GM19099 (cell line): ENCODE measurements around the gene MYOM3.

ENCODE experiments used
- POLR2A ChIP-seq: IDR thresholded peaks from 3 replicates; pipeline ENCODE4 v1.6.1; 2011; ENCODE audit warnings: low read depth; ENCODE audit not compliant: insufficient read length; ENCODE audit errors: extremely low read depth

Gene MYOM3

DNA sequence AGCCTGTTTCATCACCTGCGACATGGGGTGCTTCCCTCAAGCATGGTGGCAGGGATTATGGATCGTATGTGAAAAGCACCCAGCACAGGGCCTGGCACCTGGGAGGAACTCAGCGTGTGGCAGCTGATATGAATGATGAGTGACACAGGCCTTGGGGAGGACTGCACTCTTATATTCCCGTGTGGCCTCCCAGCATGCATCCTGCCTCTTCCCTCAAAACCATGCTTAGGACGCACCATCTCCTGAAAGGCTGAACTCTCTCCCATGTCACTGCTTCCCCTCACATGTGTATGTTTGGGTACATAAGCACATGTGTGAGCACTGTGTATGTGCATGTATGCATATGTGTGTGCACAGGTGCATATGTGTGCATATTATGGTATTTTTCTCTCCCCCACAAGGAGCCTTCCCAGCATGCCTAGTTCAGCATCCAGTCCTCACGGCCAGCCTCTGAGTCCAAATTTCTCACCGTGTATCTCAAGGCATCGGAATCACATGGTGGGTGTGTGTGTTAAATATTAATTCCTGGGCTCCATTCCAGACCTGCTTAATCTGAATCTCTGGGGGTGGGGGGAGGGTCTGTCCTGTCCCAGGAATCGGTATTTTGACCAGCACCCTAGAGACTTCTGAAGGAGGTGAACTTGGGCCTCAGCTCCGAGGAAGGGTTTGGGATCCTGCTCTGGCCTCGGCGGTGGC, 12.8 kb downstream of the MYOM3 start:
- TF ChIP-seq POLR2A = no peak

DNA sequence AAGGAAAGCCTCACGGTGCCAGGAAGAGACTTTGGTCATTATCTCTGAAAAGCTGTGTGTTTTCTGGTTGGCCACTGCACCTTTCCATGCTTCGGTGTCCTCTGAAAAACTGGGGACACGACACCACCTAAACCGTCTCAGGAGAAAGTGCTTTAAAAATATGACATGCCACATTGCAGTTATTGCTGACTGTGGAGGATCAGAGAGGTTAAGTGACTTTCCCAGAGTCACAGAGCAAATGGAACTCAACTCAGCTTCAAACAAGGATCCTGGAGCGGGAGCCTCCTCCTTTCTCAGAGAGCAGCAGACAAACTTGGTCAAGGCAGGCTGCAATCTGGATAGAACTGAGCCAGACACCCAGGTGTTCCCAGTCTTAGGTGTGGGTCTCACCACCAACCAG, 13.8 kb downstream of the MYOM3 start:
- no peak for TF ChIP-seq POLR2A

DNA sequence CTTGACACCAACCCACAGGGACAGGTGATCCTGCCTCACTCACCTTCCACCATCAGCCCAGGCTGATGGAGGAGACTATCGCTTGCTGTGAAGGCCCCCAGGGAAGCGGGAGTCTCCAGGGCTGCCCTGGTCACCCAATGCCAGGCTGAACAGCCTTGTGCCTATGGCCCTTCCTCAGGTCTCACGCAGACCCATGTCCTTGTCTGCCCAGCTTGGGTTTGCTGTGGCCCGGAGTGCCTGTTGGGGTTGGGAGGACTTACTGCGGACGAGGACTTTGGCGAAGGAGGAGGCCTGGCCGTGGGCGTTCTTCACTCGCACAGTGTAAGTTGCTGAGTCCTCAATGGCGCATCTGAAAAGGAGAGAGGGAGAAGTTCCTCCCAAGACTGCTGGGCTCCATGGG, 14.3 kb downstream of the MYOM3 start:
- no peak for TF ChIP-seq POLR2A

DNA sequence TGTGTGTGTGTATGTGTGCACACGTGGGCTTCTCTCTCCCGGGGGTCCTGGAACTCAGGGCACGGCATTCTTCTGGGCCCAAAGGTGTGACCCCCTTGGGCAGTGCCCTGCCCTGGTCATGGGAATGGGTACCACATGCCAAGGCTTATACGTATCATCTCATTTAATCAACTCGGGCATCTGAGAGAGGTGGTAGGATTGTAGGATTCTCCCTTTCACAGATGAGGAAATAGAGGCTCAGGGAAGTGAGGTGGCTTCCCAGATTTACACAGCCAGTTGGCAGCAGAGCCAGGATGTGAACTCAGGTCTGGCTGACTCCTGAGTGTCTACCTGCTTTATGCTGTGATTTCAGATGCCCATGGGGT, 15.2 kb downstream of the MYOM3 start:
- no peak for TF ChIP-seq POLR2A

DNA sequence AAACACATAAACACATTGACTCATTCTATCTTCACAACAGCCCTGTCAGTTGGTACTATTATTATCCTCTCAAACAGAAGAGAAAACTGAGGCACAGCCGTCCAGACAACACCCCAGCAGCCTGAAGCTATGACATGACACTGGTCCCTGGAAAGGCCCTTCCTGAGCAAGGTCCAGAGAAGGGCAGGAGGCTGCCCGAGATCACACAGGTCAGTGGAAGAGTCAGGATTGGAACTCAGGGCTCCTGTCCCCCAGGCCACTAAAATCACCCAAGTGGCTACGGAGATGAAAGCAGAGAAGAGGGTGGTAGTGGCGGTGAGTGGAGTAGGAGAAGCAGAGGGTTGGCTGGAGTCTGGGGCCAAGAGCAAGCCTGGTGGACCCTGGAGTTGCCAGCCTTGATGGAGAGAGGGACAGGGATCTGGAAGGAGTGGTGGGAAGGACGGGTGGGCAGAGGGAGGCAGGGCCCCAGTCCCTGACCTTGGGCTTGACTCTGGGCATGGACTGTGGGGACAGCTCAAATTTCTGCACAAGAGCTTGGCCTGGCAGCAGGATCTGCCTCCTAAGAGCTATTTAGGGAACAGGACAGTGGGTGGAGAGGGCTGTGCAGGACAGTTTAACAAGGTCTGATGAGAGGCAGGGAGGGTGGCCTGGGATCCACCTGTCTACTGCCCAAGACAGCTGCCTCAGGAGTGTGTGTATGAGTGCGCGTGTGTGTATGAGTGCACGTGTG, 15.8 kb downstream of the MYOM3 start:
- no peak for TF ChIP-seq POLR2A

DNA sequence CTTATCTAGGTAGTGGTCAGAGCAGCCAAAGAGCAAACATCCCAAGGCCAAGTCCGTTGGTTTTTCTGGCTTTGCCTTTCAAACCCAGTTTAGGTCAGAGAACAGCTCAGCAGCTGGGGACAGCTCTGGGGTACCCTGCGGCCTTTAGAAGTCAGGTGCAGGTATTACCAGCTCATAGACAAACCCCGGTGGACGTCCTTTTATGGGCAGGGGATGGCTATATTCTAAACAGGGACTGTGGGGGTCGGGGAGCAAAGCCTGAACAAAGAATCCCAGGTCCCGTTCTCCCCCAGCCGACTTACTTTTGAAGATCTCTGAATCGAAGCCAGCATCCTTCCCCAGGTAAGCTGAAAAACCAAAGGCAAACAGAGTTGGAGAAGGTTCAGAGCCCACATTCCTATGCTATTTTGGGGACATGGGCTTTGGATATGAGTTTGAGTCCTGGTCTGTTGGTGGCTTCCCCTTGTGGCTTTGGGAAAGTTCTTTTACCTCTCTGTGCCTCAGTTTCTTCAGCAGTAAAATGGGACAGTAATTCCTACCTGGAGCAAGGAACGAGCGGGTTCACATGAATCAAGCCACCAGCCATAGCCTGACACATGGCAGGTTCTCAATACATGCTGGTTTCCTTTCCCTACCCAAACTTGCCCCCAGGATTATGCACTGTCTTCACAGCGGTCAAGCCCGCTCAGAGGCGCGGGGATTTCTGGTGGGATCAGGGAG, 16.6 kb downstream of the MYOM3 start:
- no peak for TF ChIP-seq POLR2A

DNA sequence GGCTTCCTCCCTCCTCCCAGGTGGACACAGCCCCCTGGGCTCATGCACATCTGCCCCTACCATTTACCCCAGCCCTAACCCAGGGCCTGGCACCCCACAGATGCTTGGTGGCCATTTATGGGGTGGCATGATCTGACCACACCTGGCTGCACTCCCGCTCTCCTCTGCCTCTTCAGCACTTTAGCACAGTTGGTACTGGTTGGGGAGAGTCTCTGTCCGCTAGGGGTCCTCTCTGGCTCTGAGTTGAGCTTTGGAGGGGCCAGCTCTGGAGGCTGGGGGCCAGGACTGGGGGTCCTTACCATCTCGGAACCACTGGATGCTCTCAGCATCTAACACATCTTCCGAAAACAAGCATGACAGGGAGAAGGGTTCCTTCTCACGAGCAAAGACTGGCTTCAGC, 17.4 kb downstream of the MYOM3 start:
- TF ChIP-seq POLR2A = no peak

DNA sequence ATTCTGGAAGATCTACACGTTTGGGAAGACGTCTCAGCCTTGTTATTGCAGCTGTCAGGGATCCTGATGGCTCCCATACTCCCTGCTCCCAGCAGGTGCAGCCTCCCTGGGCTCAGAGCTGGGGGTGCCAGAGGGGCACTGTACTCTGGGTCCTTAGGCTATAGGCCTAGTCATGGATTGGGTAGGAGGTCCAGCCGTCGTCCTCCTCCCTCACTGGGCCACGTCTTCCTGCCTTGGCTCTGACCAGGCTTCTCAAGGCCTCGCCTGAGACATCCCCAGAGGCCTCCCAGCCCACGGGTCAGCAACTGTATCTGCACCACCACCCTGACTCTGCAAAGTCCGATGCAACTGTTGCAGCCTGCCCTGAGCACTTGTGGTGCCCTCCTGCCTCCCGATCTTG, 18.2 kb downstream of the MYOM3 start:
- TF ChIP-seq POLR2A = no peak

DNA sequence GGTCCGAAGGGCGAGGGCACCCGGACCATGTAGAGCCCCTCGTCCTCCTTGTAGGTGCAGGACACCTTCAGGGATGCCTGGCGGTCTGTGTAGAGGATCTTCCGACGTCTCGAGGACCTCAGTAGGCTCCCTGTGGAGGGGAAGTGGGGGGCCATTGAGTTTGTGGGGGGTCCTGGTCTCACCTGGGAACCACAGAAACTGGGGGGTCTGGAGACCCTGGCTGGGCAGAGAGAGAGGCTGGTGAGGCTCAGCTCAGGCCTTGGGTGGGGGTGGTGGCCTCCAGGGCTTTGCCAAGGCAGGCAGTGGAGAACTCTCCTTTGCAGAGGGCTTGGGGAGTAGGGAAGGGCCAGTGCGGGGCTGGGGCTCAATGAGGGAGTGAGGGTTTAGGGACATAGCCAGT, 19.0 kb downstream of the MYOM3 start:
- TF ChIP-seq POLR2A = no peak

DNA sequence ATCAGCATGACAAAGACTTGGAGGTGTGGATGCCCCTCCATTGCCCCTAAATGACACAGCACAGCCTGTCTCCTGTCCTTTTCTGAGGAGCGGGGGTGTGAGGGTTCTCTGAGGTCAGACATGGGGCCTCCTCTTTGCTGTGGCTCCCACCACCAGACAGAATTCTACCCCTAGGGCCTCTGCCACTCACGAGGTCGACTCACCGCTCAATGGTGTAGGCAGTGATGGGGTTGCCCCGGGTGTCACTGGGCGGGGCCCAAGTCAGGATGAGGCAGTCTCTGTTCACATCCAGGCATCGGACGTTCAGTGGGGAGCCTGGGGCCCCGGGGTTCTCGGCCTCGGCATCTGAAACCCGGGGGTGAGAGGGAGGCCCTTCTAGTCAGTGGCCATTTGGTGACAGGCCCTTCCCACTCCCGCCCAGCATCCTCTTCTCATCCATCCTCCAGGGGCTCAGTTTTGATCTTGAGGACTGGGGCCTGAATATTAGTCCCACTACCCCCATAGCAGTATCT, 19.9 kb downstream of the MYOM3 start:
- no peak for TF ChIP-seq POLR2A

DNA sequence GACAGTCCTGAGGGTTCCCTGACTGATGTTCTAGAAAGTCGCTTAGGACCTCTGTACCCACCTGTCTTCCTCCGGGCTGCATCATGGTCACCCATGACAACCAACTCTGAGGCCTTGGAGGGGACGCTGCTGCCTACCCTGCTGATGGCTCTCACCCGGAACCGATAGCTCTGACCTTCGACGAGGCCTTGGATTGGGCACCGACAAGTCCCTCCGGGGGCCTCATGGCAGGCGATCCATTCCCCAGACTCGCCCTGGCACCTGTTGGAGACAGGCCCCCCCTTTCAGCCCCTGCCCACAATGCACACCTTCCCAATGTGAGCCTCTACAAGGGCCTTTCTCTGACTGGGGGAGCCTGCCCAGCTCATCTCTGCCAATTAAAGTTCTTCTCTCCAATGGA, 21.2 kb downstream of the MYOM3 start:
- TF ChIP-seq POLR2A = no peak

DNA sequence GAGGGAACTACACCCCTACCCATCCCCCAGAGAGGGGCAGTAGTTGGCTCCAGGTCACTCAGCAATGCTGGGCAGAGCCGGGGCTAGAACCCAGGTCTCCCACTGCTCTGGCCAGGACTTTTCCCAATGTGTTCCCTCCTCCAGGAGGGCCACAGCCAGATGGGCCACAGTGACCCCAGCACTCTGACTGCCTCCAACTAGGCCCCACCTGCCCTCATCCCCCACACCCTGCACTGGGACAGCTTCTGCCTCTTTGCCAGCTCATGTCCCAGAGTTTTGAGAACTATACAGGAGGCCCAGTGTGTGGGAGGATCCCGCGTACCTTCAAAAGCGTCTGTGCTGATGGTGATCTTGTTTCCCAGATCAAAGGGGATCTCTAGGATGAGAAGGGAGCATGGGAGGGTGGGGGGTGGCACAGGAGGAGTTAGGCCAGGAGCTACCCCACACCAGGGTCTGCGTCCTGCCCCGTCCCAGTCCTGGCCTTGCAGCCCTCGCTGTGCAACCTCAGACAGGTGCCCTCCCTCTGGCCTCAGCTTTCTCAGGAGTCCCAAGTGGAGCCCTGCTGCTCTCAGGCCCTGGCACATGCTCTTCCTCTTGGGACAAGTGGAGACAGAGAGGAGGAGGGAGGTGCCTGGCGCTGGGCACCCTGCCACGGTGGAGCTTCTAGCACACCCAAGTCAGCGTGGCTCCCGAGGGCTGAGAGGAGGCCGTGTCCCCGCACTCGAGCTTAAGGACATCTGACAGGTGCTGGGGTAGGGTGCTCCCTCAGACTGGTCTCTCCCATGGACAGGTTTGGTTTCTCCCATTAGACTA, 22.0 kb downstream of the MYOM3 start:
- TF ChIP-seq POLR2A = no peak

DNA sequence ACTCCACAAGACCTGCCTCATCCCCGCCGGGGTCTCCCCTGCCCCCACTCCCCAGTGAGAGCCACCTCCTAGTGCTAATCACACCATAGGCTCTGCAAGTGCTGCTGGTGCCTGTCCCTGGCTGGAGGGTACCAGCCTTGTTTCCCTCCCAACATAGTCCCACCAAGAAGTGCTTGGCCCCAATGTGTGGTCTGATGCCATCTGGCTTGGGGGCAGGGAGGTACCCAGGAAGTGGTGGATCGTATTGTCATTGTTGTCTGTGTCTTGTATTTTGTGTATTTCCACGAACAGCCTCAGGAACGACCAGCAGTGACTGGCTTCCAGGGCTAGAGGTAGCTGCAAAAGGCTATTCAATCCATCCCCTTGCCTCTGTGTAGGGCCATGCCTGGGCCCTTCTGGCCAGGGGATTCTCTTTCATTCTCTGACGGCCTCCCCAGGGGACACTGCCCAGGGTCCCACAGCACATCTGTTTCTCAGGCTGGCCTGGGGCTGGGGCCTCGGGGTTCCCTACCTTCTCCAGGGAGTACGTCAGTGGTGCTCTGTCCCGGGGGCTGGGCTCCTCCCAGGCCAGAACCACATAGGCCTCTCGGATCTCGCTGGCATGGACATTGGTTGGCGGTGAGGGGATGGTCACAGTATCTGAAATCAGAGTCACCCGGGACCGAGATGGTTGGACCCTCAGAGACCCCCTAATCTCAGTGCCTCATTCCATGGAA, 22.8 kb downstream of the MYOM3 start:
- no peak for TF ChIP-seq POLR2A

DNA sequence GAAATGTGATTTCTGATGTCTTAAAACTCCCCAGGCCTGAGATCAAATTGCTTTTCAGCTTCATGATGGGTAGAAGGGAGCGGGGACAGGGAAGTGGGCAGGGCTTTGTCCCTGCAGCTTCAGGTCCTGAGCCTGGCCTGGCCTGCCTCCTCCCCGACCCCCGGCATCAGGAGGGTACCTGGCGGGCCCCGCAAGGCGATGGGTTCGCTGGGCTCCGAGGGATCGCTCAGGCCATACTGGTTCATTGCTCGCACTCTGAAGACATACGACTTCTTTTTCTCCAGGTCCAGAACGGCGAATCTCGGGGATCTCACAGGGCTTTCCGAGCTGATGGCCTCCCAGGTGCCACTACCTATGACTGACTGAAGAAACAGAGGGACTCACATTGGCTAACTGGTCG, 25.5 kb downstream of the MYOM3 start:
- TF ChIP-seq POLR2A = no peak
